HepG2 (cell line): ENCODE measurements around the gene TGIF1. TPM values are rescaled to one million over a fixed set of nuclear protein-coding genes. Genes with fewer than 3 reads are reported as not detected.
A peak's percentile ranks its signal among the peaks of the same experiment; 100 is the strongest.

Source experiments
- FOSL2 ChIP-seq: sonication (generic); formaldehyde crosslinking; IDR thresholded peaks from 2 replicates; pipeline ENCODE4 v1.4.0; 2020; ENCODE audit warnings: missing genetic modification reagents
- FOXO1 ChIP-seq: sonication (generic); formaldehyde crosslinking; IDR thresholded peaks from 2 replicates; pipeline ENCODE4 v1.4.0; 2020; ENCODE audit warnings: missing genetic modification reagents
- GATAD2A ChIP-seq: IDR thresholded peaks from 2 replicates; pipeline ENCODE4 v1.6.1; 2016
- KDM5A ChIP-seq: fragments of 200-600 bp; sonication (generic); IDR thresholded peaks from 2 replicates; pipeline ENCODE4 v1.7.0; 2018; ENCODE audit warnings: antibody characterized with exemption, mild to moderate bottlenecking, low read length, borderline replicate concordance
- YEATS4 ChIP-seq: sonication (generic); formaldehyde crosslinking; IDR thresholded peaks from 2 replicates; pipeline ENCODE4 v1.4.0; 2020; ENCODE audit warnings: missing genetic modification reagents, borderline replicate concordance
- ZNF383 ChIP-seq: sonication (generic); formaldehyde crosslinking; IDR thresholded peaks from 2 replicates; pipeline ENCODE4 v1.4.0; 2020; ENCODE audit warnings: missing genetic modification reagents, mild to moderate bottlenecking, borderline replicate concordance
- ZNF777 ChIP-seq: sonication (generic); formaldehyde crosslinking; IDR thresholded peaks from 2 replicates; pipeline ENCODE4 v1.4.0; 2020; ENCODE audit warnings: missing genetic modification reagents
- ZZZ3 ChIP-seq: sonication (generic); formaldehyde crosslinking; IDR thresholded peaks from 2 replicates; pipeline ENCODE4 v1.4.0; 2020; ENCODE audit warnings: missing genetic modification reagents, mild to moderate bottlenecking, borderline replicate concordance
- polyA plus RNA-seq, 8 experiments: library from polyadenylated mRNA; depleted of rRNA in 3 of 8; stranded (reverse) in 7 of 8; unstranded in 1 of 8; fragments of >200 nt; fragmentation: Illumina TruSeq in 4 of 8; extraction: Trizol in 4 of 8; gene quantifications; 2 replicates each; pipeline versions ENCODE4 v1.2.1 to v1.2.3, GENCODE V29; 2011 to 2016; ENCODE audit warnings: low read depth in 4 of 8, missing spikeins in 1 of 8, mixed read lengths in 1 of 8; ENCODE audit not compliant: insufficient read depth in 1 of 8
- total RNA-seq, 5 experiments: library from RNA; depleted of rRNA; stranded (reverse); fragments of >200 nt; fragmentation: Illumina TruSeq; extraction: Trizol; gene quantifications; 2 replicates each; pipeline ENCODE4 v1.2.3, GENCODE V29; 2016; ENCODE audit warnings: low read depth in 1 of 5
- TF ChIP-seq, protein P1 (sequence below): sonication (generic); formaldehyde crosslinking; IDR thresholded peaks from 2 replicates; pipeline ENCODE4 v1.8.0; 2022; ENCODE audit warnings: missing genetic modification reagents, mild to moderate bottlenecking, moderate library complexity, borderline replicate concordance
- TF ChIP-seq, protein P2 (sequence below): sonication (generic); formaldehyde crosslinking; IDR thresholded peaks from 2 replicates; pipeline ENCODE4 v1.4.0; 2020; ENCODE audit warnings: missing genetic modification reagents, borderline replicate concordance
- TF ChIP-seq, protein P3 (sequence below): IDR thresholded peaks from 2 replicates; pipeline ENCODE4 v1.6.1; 2016; ENCODE audit warnings: mild to moderate bottlenecking, missing biosample characterization, missing genetic modification reagents
- TF ChIP-seq, protein P4 (sequence below): sonication (generic); formaldehyde crosslinking; IDR thresholded peaks from 2 replicates; pipeline ENCODE4 v1.4.0; 2020; ENCODE audit warnings: mild to moderate bottlenecking, missing genetic modification reagents
- TF ChIP-seq, protein P5 (sequence below): sonication (generic); formaldehyde crosslinking; IDR thresholded peaks from 2 replicates; pipeline ENCODE4 v1.5.0; 2020; ENCODE audit warnings: mild to moderate bottlenecking, low read depth, missing genetic modification reagents, borderline replicate concordance
- TF ChIP-seq, protein P6 (sequence below), 2 experiments: sonication (generic) in 1 of 2; formaldehyde crosslinking in 1 of 2; IDR thresholded peaks; 2 replicates each; pipeline versions ENCODE4 v1.4.0 to v1.6.1; 2018 to 2020; ENCODE audit warnings: missing genetic modification reagents in 2 of 2, borderline replicate concordance in 1 of 2, low read depth in 1 of 2, mild to moderate bottlenecking in 1 of 2, missing biosample characterization in 1 of 2

TGIF1 gene
- total and polyA plus RNA-seq, 2 of the 13 experiments (the other 11 are each of a cell fraction or from before 2014, with no cell fraction given), result 50.0 to 76.1 TPM

DNA sequence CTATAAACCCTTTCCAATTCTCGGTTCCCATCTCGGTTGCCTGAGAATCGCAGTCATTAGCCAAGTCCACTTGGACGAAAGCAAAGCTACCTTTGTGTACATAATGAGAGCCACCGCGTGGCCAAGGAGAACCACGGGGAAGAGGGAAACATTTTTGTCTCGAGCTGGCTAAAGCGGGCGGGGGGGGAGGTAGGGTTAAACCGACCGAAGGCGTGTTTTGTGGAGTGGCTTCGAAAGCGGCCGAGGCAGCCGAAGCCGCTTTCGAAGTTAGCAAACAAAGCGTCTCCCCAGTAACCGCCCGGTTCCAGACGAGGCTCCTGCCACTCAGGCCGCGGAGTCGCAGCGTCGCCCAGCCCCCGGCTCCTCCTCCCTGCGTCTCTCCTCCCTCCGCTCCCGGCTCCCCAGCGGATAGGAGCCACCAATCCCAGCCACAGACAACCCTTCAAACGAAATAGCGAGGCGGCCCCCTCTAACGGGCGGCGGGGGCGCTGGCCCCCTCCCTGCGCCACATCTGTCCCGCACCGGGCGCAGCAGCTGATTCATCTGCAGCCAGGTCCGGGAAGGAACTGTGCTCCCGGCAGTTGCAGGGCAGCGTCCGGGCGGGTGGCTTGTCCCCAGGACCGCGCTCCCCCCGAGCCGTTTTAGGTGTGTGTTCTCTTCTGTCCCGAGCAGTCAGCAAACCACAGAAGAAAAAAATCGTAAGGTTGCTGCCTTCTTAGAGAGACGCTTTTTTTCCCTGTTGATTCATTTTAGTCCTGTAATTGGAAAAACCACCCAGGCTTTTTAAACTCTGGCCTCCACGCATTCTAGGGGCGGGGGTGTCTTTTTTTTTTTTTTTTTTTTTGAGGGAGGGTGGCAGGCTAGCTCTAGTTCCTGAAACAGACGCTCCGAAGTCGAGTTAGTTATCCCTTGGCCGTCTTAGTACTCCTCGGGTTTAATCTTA, 1.8 kb upstream of the TGIF1 start (continued):
- TF ChIP-seq, protein P1, sequence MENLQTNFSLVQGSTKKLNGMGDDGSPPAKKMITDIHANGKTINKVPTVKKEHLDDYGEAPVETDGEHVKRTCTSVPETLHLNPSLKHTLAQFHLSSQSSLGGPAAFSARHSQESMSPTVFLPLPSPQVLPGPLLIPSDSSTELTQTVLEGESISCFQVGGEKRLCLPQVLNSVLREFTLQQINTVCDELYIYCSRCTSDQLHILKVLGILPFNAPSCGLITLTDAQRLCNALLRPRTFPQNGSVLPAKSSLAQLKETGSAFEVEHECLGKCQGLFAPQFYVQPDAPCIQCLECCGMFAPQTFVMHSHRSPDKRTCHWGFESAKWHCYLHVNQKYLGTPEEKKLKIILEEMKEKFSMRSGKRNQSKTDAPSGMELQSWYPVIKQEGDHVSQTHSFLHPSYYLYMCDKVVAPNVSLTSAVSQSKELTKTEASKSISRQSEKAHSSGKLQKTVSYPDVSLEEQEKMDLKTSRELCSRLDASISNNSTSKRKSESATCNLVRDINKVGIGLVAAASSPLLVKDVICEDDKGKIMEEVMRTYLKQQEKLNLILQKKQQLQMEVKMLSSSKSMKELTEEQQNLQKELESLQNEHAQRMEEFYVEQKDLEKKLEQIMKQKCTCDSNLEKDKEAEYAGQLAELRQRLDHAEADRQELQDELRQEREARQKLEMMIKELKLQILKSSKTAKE (CRISPR knock-in tag), result peak; percentile 91
- no peak for TF ChIP-seq KDM5A
- TF ChIP-seq, protein P2, sequence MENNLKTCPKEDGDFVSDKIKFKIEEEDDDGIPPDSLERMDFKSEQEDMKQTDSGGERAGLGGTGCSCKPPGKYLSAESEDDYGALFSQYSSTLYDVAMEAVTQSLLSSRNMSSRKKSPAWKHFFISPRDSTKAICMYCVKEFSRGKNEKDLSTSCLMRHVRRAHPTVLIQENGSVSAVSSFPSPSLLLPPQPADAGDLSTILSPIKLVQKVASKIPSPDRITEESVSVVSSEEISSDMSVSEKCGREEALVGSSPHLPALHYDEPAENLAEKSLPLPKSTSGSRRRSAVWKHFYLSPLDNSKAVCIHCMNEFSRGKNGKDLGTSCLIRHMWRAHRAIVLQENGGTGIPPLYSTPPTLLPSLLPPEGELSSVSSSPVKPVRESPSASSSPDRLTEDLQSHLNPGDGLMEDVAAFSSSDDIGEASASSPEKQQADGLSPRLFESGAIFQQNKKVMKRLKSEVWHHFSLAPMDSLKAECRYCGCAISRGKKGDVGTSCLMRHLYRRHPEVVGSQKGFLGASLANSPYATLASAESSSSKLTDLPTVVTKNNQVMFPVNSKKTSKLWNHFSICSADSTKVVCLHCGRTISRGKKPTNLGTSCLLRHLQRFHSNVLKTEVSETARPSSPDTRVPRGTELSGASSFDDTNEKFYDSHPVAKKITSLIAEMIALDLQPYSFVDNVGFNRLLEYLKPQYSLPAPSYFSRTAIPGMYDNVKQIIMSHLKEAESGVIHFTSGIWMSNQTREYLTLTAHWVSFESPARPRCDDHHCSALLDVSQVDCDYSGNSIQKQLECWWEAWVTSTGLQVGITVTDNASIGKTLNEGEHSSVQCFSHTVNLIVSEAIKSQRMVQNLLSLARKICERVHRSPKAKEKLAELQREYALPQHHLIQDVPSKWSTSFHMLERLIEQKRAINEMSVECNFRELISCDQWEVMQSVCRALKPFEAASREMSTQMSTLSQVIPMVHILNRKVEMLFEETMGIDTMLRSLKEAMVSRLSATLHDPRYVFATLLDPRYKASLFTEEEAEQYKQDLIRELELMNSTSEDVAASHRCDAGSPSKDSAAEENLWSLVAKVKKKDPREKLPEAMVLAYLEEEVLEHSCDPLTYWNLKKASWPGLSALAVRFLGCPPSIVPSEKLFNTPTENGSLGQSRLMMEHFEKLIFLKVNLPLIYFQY (CRISPR knock-in tag), result no peak
- TF ChIP-seq, protein P3, sequence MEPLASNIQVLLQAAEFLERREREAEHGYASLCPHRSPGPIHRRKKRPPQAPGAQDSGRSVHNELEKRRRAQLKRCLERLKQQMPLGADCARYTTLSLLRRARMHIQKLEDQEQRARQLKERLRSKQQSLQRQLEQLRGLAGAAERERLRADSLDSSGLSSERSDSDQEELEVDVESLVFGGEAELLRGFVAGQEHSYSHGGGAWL (CRISPR knock-in tag), result peak; percentile 68
- no peak for TF ChIP-seq ZNF383 (CRISPR knock-in tag)
- no peak for TF ChIP-seq ZZZ3 (CRISPR knock-in tag)
- TF ChIP-seq, protein P4, sequence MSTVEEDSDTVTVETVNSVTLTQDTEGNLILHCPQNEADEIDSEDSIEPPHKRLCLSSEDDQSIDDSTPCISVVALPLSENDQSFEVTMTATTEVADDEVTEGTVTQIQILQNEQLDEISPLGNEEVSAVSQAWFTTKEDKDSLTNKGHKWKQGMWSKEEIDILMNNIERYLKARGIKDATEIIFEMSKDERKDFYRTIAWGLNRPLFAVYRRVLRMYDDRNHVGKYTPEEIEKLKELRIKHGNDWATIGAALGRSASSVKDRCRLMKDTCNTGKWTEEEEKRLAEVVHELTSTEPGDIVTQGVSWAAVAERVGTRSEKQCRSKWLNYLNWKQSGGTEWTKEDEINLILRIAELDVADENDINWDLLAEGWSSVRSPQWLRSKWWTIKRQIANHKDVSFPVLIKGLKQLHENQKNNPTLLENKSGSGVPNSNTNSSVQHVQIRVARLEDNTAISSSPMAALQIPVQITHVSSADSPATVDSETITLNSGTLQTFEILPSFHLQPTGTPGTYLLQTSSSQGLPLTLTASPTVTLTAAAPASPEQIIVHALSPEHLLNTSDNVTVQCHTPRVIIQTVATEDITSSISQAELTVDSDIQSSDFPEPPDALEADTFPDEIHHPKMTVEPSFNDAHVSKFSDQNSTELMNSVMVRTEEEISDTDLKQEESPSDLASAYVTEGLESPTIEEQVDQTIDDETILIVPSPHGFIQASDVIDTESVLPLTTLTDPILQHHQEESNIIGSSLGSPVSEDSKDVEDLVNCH (CRISPR knock-in tag), result no peak
- no peak for TF ChIP-seq ZNF777 (CRISPR knock-in tag)
- TF ChIP-seq, protein P5, sequence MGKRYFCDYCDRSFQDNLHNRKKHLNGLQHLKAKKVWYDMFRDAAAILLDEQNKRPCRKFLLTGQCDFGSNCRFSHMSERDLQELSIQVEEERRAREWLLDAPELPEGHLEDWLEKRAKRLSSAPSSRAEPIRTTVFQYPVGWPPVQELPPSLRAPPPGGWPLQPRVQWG (CRISPR knock-in tag), result no peak
- TF ChIP-seq, protein P6, sequence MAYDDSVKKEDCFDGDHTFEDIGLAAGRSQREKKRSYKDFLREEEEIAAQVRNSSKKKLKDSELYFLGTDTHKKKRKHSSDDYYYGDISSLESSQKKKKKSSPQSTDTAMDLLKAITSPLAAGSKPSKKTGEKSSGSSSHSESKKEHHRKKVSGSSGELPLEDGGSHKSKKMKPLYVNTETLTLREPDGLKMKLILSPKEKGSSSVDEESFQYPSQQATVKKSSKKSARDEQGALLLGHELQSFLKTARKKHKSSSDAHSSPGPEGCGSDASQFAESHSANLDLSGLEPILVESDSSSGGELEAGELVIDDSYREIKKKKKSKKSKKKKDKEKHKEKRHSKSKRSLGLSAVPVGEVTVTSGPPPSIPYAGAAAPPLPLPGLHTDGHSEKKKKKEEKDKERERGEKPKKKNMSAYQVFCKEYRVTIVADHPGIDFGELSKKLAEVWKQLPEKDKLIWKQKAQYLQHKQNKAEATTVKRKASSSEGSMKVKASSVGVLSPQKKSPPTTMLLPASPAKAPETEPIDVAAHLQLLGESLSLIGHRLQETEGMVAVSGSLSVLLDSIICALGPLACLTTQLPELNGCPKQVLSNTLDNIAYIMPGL (CRISPR knock-in tag; IDR thresholded peaks at IDR 0.05; ENCODE audit: borderline replicate concordance in 1 of 2, low read depth in 1 of 2), result peak; percentile 57 to 70; a peak in 3 of 4 replicates
- TF ChIP-seq YEATS4 (CRISPR knock-in tag), result peak; percentile 77; the same call in 1 of the 2 replicates
- TF ChIP-seq FOSL2, result peak; percentile 93
- TF ChIP-seq GATAD2A (CRISPR knock-in tag), result peak; percentile 85
- TF ChIP-seq FOXO1 (CRISPR knock-in tag), result peak; percentile 65
